GM12878 (cell line): ENCODE data around the gene RASAL2. TPM values are rescaled to one million over a fixed set of nuclear protein-coding genes. Genes with fewer than 3 reads are reported as not detected.

Experiments
- ATF7 ChIP-seq: fragments of 450-650 bp; IDR thresholded peaks from 2 replicates; pipeline ENCODE4 v1.6.1; 2016; ENCODE audit warnings: low read depth, mild to moderate bottlenecking
- BACH1 ChIP-seq: fragments of 450-650 bp; IDR thresholded peaks from 2 replicates; pipeline ENCODE4 v1.6.1; 2017; ENCODE audit warnings: mild to moderate bottlenecking, borderline replicate concordance
- CBFB ChIP-seq: IDR thresholded peaks from 2 replicates; pipeline ENCODE4 v1.6.1; 2016; ENCODE audit warnings: antibody characterized with exemption, low read depth
- IKZF2 ChIP-seq, 2 experiments: fragments of 450-650 bp; IDR thresholded peaks; 2 replicates each; pipeline ENCODE4 v1.6.1; 2017; ENCODE audit warnings: mild to moderate bottlenecking in 2 of 2, moderate library complexity in 2 of 2
- MYB ChIP-seq: fragments of 150-350 bp; IDR thresholded peaks from 2 replicates; pipeline ENCODE4 v1.6.1; 2014; ENCODE audit warnings: mild to moderate bottlenecking, low read depth, low read length, borderline replicate concordance
- RBBP5 ChIP-seq: fragments of 200-600 bp; sonication (generic); conservative IDR thresholded peaks from 2 replicates; pipeline ENCODE4 v1.6.1; 2016
- RUNX3 ChIP-seq: IDR thresholded peaks from 2 replicates; pipeline ENCODE4 v1.6.1; 2012; ENCODE audit warnings: low read length, inconsistent platforms
- polyA plus RNA-seq, 11 experiments: library from polyadenylated mRNA; depleted of rRNA in 4 of 11; unstranded in 6 of 11; stranded (reverse) in 5 of 11; fragments of >200 nt; fragmentation: Nextera tagmentation in 4 of 11; fragmentation: Illumina TruSeq in 1 of 11; extraction: Ambion mirVana in 4 of 11; extraction: Trizol in 1 of 11; gene quantifications; 1 replicate in 1 of 11; 2 replicates in 10 of 11; pipeline versions ENCODE4 v1.2.1 to v1.2.3, GENCODE V29; 2011 to 2016; ENCODE audit warnings: inconsistent platforms in 2 of 11, missing spikeins in 2 of 11, low read depth in 1 of 11
- total RNA-seq, 4 experiments: library from RNA; depleted of rRNA in 3 of 4; stranded (reverse); fragments of >200 nt in 3 of 4; fragmentation: Illumina TruSeq in 1 of 4; extraction: Trizol in 1 of 4; gene quantifications; 2 replicates each; pipeline versions ENCODE4 v1.2.1 to v1.2.3, GENCODE V29; 2013 to 2021
- TF ChIP-seq, protein P1 (sequence below): fragments of 450-650 bp; formaldehyde crosslinking; IDR thresholded peaks from 2 replicates; pipeline ENCODE4 v1.4.0; 2020; ENCODE audit warnings: mild to moderate bottlenecking, moderate library complexity
- TF ChIP-seq, protein P2 (sequence below): fragments of 450-650 bp; IDR thresholded peaks from 2 replicates; pipeline ENCODE4 v1.6.1; 2014; ENCODE audit warnings: mild to moderate bottlenecking
- TF ChIP-seq, protein P3 (sequence below): fragments of 450-650 bp; IDR thresholded peaks from 2 replicates; pipeline ENCODE4 v1.6.1; 2018; ENCODE audit warnings: borderline replicate concordance, mild to moderate bottlenecking; ENCODE audit not compliant: partially characterized antibody

Gene RASAL2
- total and polyA plus RNA-seq, 10 of the 15 experiments (the other 5 are each of a cell fraction or from before 2014, with no cell fraction given) = 0.02 to 6.9 (median 0.17) TPM; not detected in 1

DNA sequence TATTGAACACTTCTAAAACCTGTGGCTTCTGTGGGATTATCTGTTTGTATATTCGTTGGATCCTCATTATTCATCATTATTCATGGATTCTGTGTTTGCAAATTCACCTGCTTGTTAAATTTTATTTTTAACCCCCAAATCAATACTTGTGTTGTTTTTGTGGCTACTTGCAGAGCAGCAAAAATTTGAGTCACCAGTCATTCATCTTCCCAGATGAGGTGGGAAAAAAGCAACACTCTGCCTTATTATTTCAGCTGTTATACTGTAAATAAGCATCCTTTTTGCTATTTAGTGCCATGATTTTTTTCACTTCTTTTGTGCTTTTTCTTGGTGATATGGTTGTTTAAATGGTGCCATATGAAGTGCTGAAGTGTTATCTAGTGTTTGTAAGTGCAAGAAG lies 56.7 kb downstream of the RASAL2 start (continued):
- TF ChIP-seq, protein P1, sequence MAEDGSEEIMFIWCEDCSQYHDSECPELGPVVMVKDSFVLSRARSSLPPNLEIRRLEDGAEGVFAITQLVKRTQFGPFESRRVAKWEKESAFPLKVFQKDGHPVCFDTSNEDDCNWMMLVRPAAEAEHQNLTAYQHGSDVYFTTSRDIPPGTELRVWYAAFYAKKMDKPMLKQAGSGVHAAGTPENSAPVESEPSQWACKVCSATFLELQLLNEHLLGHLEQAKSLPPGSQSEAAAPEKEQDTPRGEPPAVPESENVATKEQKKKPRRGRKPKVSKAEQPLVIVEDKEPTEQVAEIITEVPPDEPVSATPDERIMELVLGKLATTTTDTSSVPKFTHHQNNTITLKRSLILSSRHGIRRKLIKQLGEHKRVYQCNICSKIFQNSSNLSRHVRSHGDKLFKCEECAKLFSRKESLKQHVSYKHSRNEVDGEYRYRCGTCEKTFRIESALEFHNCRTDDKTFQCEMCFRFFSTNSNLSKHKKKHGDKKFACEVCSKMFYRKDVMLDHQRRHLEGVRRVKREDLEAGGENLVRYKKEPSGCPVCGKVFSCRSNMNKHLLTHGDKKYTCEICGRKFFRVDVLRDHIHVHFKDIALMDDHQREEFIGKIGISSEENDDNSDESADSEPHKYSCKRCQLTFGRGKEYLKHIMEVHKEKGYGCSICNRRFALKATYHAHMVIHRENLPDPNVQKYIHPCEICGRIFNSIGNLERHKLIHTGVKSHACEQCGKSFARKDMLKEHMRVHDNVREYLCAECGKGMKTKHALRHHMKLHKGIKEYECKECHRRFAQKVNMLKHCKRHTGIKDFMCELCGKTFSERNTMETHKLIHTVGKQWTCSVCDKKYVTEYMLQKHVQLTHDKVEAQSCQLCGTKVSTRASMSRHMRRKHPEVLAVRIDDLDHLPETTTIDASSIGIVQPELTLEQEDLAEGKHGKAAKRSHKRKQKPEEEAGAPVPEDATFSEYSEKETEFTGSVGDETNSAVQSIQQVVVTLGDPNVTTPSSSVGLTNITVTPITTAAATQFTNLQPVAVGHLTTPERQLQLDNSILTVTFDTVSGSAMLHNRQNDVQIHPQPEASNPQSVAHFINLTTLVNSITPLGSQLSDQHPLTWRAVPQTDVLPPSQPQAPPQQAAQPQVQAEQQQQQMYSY (CRISPR knock-in tag) = no peak
- TF ChIP-seq, protein P2, sequence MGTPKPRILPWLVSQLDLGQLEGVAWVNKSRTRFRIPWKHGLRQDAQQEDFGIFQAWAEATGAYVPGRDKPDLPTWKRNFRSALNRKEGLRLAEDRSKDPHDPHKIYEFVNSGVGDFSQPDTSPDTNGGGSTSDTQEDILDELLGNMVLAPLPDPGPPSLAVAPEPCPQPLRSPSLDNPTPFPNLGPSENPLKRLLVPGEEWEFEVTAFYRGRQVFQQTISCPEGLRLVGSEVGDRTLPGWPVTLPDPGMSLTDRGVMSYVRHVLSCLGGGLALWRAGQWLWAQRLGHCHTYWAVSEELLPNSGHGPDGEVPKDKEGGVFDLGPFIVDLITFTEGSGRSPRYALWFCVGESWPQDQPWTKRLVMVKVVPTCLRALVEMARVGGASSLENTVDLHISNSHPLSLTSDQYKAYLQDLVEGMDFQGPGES = no peak
- no peak for TF ChIP-seq MYB
- TF ChIP-seq IKZF2 (IDR thresholded peaks at IDR 0.05) = no peak
- TF ChIP-seq, protein P3, sequence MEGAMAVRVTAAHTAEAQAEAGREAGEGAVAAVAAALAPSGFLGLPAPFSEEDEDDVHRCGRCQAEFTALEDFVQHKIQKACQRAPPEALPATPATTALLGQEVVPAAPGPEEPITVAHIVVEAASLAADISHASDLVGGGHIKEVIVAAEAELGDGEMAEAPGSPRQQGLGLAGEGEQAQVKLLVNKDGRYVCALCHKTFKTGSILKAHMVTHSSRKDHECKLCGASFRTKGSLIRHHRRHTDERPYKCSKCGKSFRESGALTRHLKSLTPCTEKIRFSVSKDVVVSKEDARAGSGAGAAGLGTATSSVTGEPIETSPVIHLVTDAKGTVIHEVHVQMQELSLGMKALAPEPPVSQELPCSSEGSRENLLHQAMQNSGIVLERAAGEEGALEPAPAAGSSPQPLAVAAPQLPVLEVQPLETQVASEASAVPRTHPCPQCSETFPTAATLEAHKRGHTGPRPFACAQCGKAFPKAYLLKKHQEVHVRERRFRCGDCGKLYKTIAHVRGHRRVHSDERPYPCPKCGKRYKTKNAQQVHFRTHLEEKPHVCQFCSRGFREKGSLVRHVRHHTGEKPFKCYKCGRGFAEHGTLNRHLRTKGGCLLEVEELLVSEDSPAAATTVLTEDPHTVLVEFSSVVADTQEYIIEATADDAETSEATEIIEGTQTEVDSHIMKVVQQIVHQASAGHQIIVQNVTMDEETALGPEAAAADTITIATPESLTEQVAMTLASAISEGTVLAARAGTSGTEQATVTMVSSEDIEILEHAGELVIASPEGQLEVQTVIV = no peak
- no peak for TF ChIP-seq BACH1
- TF ChIP-seq RBBP5 = no peak
- no peak for TF ChIP-seq RUNX3
- no peak for TF ChIP-seq ATF7
- TF ChIP-seq CBFB = no peak
